ENCODE data around the gene C9orf72.

DNA sequence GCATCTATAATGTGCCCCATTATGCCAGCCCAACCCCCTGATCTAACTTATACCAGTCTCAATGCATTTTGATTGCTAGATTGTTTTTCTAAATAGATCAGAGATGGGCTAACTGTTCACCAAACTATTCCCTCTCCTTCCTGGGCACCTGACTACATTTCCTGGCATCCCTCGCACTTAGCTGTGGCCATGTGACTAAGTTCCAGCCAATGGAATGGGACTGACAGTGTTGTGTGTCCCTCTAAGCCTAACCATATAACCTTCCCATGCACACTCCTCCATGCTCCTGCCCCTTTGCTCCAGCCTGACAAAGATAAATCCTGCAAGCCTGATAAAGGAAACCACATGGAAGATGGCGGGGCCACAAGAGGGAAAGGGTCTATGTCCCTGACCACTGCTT is 61.5 kb downstream of the C9orf72 start:
- TF ChIP-seq, protein P1, sequence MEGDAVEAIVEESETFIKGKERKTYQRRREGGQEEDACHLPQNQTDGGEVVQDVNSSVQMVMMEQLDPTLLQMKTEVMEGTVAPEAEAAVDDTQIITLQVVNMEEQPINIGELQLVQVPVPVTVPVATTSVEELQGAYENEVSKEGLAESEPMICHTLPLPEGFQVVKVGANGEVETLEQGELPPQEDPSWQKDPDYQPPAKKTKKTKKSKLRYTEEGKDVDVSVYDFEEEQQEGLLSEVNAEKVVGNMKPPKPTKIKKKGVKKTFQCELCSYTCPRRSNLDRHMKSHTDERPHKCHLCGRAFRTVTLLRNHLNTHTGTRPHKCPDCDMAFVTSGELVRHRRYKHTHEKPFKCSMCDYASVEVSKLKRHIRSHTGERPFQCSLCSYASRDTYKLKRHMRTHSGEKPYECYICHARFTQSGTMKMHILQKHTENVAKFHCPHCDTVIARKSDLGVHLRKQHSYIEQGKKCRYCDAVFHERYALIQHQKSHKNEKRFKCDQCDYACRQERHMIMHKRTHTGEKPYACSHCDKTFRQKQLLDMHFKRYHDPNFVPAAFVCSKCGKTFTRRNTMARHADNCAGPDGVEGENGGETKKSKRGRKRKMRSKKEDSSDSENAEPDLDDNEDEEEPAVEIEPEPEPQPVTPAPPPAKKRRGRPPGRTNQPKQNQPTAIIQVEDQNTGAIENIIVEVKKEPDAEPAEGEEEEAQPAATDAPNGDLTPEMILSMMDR (conservative IDR thresholded peaks at IDR 0.05) = no peak
- no peak for TF ChIP-seq EZH2 (IDR thresholded peaks at IDR 0.05; ENCODE audit: low read depth)
